Activated CD8-positive, alpha-beta T cell treated with anti-CD3 and anti-CD28 coated beads for 36 hours (primary cell): ENCODE data around the gene NIPAL3. TPM values are rescaled to one million over a fixed set of nuclear protein-coding genes. Genes with fewer than 3 reads are reported as not detected.

Experiments used
- ATAC-seq: fragments of 200-7000 bp; cut with Tn5 transposase; one replicate; pipeline ENCODE4 v1.10.0; 2021; ENCODE audit warnings: mild to moderate bottlenecking, moderate library complexity
- CTCF ChIA-PET: fragments of 350-600 bp; sonication (Branson Sonifier 250); formaldehyde crosslinking; loops from one replicate; lab custom pipeline; 2021; ENCODE audit warnings: antibody characterized with exemption; lab: Charles Lee
- POLR2A ChIA-PET: fragments of 350-600 bp; sonication (Branson Sonifier 250); formaldehyde crosslinking; loops from one replicate; lab custom pipeline; 2021; ENCODE audit warnings: antibody characterized with exemption; lab: Charles Lee
- DNase-seq: peaks from one replicate; pipeline ENCODE4 v3.0.0-alpha.2; 2020
- H3K27ac Mint-ChIP-seq: one replicate; pipeline ENCODE4 v1.8.0; 2021; ENCODE audit warnings: mild to moderate bottlenecking, mixed read lengths
- H3K27me3 Mint-ChIP-seq: one replicate; pipeline ENCODE4 v1.8.0; 2021; ENCODE audit warnings: mixed read lengths
- H3K36me3 Mint-ChIP-seq: one replicate; pipeline ENCODE4 v1.8.0; 2021; ENCODE audit warnings: low read depth, mixed read lengths
- H3K4me1 Mint-ChIP-seq: one replicate; pipeline ENCODE4 v1.8.0; 2021; ENCODE audit warnings: low read depth, mixed read lengths
- H3K4me3 Mint-ChIP-seq: one replicate; pipeline ENCODE4 v1.8.0; 2021; ENCODE audit warnings: mild to moderate bottlenecking, moderate library complexity, mixed read lengths
- H3K9me3 Mint-ChIP-seq: one replicate; pipeline ENCODE4 v1.8.0; 2021; ENCODE audit warnings: mixed read lengths
- CTCF ChIP-seq: fragments of 200-600 bp; IDR thresholded peaks from one replicate; pipeline ENCODE4 v1.8.0; 2022; ENCODE audit warnings: antibody characterized with exemption, mild to moderate bottlenecking
- intact Hi-C: fragments of 100-400 bp; cut with micrococcal nuclease; formaldehyde crosslinking; loops from one replicate; pipeline ENCODE4 v1.10.0; 2022
- total RNA-seq, 2 experiments: library from RNA; stranded (reverse); gene quantifications; one replicate each; pipeline ENCODE4 v1.2.3, GENCODE V29; 2021

The NIPAL3 gene
- total RNA-seq, 2 experiments from 2014 or later: 33.2 to 33.3 TPM

DNA sequence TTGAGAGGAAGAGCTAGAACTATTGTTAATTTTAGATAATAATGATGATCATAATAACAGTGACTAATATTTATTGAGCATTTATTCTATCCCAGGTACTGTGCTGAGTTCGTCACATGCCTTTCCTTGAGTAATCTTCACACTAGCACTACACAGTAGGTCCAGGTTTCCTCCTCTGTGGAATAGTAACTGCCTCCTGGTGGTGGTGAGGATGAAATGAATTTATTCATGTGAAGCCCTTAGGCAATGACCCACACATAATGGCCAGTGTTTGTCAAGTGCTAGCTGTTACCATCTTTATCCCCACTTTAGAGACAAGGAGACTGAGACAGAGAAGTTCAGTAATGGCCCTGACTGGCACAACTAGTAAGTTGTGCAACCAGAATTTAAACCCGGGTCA is 5.9 kb downstream of the NIPAL3 start:
- Mint-ChIP-seq H3K36me3 (peaks cover 39% of the 10 kb centered on the region), H3K9me3 (no peaks in the 10 kb centered on the region), H3K27me3 (no peaks in the 10 kb centered on the region), H3K4me1 (peaks cover 57% of the 10 kb centered on the region), H3K27ac (no peak overlapping the region), H3K4me3 (no peak overlapping the region)
- DNase-seq: no peak
- no peak for ATAC-seq
- intact Hi-C loops: no loop called here
- POLR2A ChIA-PET: interaction anchor here (1.0 kb wide), 1 partner anchor 9 kb away, joined by 3 read pairs; no protein-coding TSS in a partner anchor
- TF ChIP-seq CTCF: no peak
- CTCF ChIA-PET: interaction anchor here (0.7 to 3.4 kb wide), 3 partner anchors 23 to 166 kb away, joined by 3 to 14 read pairs (median 3); no protein-coding TSS in a partner anchor

- TF ChIP-seq CTCF: no peak
- H3K36me3 Mint-ChIP-seq: peaks cover 41% of the 10 kb centered on the region
- ChIA-PET CTCF (interaction anchor here (0.8 to 4.0 kb wide), 8 partner anchors 9 to 225 kb away, joined by 3 to 31 read pairs (median 4); partner anchors contain the start of gene NIPAL3), POLR2A (interaction anchor here (0.6 to 3.5 kb wide), 4 partner anchors 9 to 43 kb away, joined by 3 to 12 read pairs (median 4); partner anchors contain the start of gene NIPAL3)
- H3K4me1 Mint-ChIP-seq: peaks cover 43% of the 10 kb centered on the region
- H3K4me3 Mint-ChIP-seq: no peak overlapping the region
- ATAC-seq (no peak), DNase-seq (peak; percentile 17)
- H3K27ac Mint-ChIP-seq: peak overlapping the region; percentile 1
- H3K27me3 Mint-ChIP-seq: no peaks in the 10 kb centered on the region
- intact Hi-C loops: no loop called here
- no peaks in the 10 kb centered on the region for H3K9me3 Mint-ChIP-seq
Measured at GRCh38 chr1:24424207-24424606, 8.6 kb downstream of the NIPAL3 start.

DNA sequence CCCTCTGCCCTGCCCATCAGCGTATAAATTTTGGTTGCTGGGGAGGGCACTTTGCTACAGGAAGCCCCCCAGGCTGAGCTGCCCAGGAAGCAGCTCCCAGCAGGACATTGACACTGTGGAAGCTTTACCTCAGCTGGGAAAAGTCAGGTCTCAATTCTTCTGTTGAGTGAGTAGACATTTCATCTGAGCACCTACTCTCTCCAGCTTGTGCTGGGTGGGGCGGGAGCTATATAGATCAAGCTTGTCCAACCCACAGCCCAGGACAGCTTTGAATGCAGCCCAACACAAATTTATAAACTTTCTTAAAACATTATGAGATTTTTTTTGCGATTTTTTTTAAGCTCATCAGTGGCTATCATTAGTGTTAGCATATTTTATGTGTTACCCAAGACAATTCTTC is 9.4 kb downstream of the NIPAL3 start:
- Mint-ChIP-seq H3K4me1 (peaks cover 43% of the 10 kb centered on the region), H3K36me3 (peaks cover 38% of the 10 kb centered on the region), H3K27ac (no peak overlapping the region)

GRCh38 chr1:24425441-24425840 is 9.8 kb downstream of the NIPAL3 start:
- DNase-seq: no peak
- ChIA-PET CTCF (interaction anchor here (1.1 to 4.0 kb wide), 4 partner anchors 10 to 224 kb away, joined by 3 to 31 read pairs (median 12); partner anchors contain the start of gene NIPAL3), POLR2A (interaction anchor here (0.6 to 3.5 kb wide), 4 partner anchors 9 to 218 kb away, joined by 3 to 12 read pairs (median 6); partner anchors contain the start of gene RCAN3)
- peaks cover 40% of the 10 kb centered on the region for H3K36me3 Mint-ChIP-seq
- TF ChIP-seq CTCF: no peak
- H3K27ac Mint-ChIP-seq: no peak overlapping the region
- no peak overlapping the region for H3K4me3 Mint-ChIP-seq
- H3K9me3 Mint-ChIP-seq: no peaks in the 10 kb centered on the region
- no peak for ATAC-seq
- peaks cover 43% of the 10 kb centered on the region for H3K4me1 Mint-ChIP-seq
- intact Hi-C loops: no loop called here
- no peaks in the 10 kb centered on the region for H3K27me3 Mint-ChIP-seq

More for the DNA sequence above, 9.4 kb downstream of the NIPAL3 start:
- intact Hi-C loops: no loop called here
- H3K27me3 Mint-ChIP-seq: no peaks in the 10 kb centered on the region
- ATAC-seq (no peak), DNase-seq (no peak)
- ChIA-PET POLR2A (interaction anchor here (1.4 to 3.5 kb wide), 3 partner anchors 8 to 77 kb away, joined by 3 to 12 read pairs (median 8); partner anchors contain the start of gene RCAN3), CTCF (interaction anchor here (0.8 to 4.0 kb wide), 7 partner anchors 9 to 226 kb away, joined by 3 to 31 read pairs (median 4); partner anchors contain the start of gene NIPAL3)
- H3K9me3 Mint-ChIP-seq: no peaks in the 10 kb centered on the region
- TF ChIP-seq CTCF: no peak
- H3K4me3 Mint-ChIP-seq: no peak overlapping the region

- POLR2A ChIA-PET: interaction anchor here (0.6 to 3.5 kb wide), 4 partner anchors 9 to 218 kb away, joined by 3 to 12 read pairs (median 6); partner anchors contain the start of gene RCAN3
- H3K4me1 Mint-ChIP-seq: peaks cover 38% of the 10 kb centered on the region
Measured at GRCh38 chr1:24425922-24426321, 10.3 kb downstream of the NIPAL3 start.

More at GRCh38 chr1:24425922-24426321, 10.3 kb downstream of the NIPAL3 start:
- Mint-ChIP-seq H3K27me3 (no peaks in the 10 kb centered on the region), H3K4me3 (no peak overlapping the region), H3K27ac (no peak overlapping the region), H3K36me3 (peaks cover 40% of the 10 kb centered on the region), H3K9me3 (no peaks in the 10 kb centered on the region)
- DNase-seq: no peak
- ATAC-seq: no peak
- CTCF ChIA-PET: interaction anchor here (0.9 to 4.0 kb wide), 5 partner anchors 10 to 227 kb away, joined by 3 to 31 read pairs (median 3); partner anchors contain the start of gene NIPAL3
- intact Hi-C loops: no loop called here
- no peak for TF ChIP-seq CTCF
